Measurements from ENCODE around the gene PRG2. TPM values are rescaled to one million over a fixed set of nuclear protein-coding genes. Genes with fewer than 3 reads are reported as not detected.

The PRG2 gene, protein sequence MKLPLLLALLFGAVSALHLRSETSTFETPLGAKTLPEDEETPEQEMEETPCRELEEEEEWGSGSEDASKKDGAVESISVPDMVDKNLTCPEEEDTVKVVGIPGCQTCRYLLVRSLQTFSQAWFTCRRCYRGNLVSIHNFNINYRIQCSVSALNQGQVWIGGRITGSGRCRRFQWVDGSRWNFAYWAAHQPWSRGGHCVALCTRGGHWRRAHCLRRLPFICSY
- not detected for polyA plus RNA-seq (ENCODE audit: low read depth in 6 of 6)

- no peaks in the 10 kb centered on the region for H3K36me3 Mint-ChIP-seq
- no peak within 1 kb of the TSS for H3K4me3 Mint-ChIP-seq
- peaks cover 4 to 11% (median 4%) of the 10 kb centered on the region in 3 donors for H3K27me3 Mint-ChIP-seq
- no peaks in the 10 kb centered on the region for H3K4me1 Mint-ChIP-seq
- peak within 1 kb of the TSS in 1 of 6 donors; percentile 5 for H3K27ac Mint-ChIP-seq
- DNase-seq = no peak
- ATAC-seq (ENCODE audit: low read depth in 2 of 2) = no peak
- H3K9me3 Mint-ChIP-seq = no peaks in the 10 kb centered on the region
Measured at GRCh38 chr11:57390535-57390934, at the start of gene PRG2. Gene PRG2, minus strand, starts transcription at chr11:57390650. Its CDS starts 706 bp downstream, at chr11:57389944.

- ATAC-seq (ENCODE audit: low read depth in 2 of 2) (no peak), DNase-seq (no peak)
- H3K36me3 Mint-ChIP-seq = no peaks in the 10 kb centered on the region
- H3K9me3 Mint-ChIP-seq = no peaks in the 10 kb centered on the region
- no peak overlapping the region for H3K27ac Mint-ChIP-seq
- peaks cover under 1 to 9% (median 3%) of the 10 kb centered on the region in 3 donors for H3K27me3 Mint-ChIP-seq
- no peaks in the 10 kb centered on the region for H3K4me1 Mint-ChIP-seq
- H3K4me3 Mint-ChIP-seq = no peak overlapping the region
Measured at GRCh38 chr11:57439786-57440185, 49.3 kb upstream of the PRG2 start.

DNA sequence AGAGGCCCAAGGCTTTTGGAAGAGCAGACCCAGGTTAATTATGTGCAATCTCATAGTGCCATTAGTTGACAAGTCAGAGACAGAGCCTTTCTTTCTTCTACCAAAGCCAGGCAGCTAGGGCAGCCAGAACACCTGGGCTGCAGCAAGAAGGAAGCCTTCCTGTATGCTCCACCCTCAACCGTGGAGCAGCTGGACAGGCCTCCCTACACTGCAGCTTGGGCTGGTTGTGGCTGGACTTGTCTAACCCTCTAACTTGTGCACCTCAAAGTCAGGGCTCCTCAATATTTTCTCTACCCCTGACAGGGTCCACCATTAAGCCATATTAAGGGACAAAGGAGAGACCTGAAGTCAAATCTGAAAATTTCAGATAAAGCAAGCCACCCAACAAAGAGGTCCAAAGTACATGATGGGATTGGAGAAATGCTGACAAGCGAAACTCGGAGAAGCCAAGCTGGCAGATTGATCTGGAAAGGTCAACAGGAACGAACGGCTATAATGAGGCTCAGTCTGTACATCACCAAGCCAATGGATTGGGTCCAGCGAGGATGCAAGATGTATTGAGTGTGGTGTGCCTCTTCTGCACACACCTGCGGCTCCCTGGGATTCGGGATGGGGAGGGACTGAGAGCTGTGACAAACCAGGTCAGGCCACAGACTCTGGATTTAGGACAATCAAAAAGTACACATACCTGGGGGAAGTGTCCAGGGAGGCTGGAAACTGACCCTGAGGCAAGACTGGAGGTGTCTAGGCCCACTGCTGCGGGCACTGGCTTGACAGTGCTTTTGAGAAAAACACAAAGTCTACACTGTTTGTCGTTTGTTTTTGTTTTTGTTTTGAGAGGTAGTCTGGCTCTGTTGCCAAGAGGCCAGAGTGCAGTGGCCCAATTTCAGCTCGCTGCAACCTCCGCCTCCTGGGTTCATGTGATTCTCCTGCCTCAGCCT, 48.2 kb upstream of the PRG2 start:
- H3K27me3 Mint-ChIP-seq = peaks cover 0 to 6% (median 0%) of the 10 kb centered on the region in 3 donors
- no peak for ATAC-seq (ENCODE audit: low read depth in 2 of 2)
- H3K27ac Mint-ChIP-seq = no peak overlapping the region

DNA sequence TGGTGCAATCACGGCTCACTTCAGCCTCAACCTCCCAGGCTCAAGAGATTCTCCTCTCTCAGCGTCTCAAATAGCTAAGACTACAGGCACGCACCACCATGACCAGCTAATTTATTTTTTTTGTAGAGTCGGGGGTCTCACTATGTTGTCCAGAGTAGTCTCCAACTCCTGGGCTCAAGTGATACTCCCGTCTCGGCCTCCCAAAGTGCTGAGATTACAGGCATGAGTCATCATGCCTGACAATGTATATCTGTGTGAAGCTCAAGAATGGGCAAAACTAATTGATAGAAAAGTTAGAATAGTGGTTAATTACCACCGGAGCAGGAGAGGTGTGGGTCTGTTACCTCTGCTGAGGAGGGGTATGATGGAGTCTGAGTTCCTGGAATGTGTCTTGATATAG, 45.6 kb upstream of the PRG2 start:
- Mint-ChIP-seq H3K27me3 (peaks cover 0 to 5% (median 0%) of the 10 kb centered on the region in 3 donors), H3K4me1 (peaks cover 0 to 5% (median 0%) of the 10 kb centered on the region in 3 donors), H3K4me3 (no peak overlapping the region), H3K9me3 (no peaks in the 10 kb centered on the region), H3K36me3 (no peaks in the 10 kb centered on the region), H3K27ac (no peak overlapping the region)
- ATAC-seq (ENCODE audit: low read depth in 2 of 2) = no peak
- no peak for DNase-seq

More for the DNA sequence above, 48.2 kb upstream of the PRG2 start:
- no peak overlapping the region for H3K4me3 Mint-ChIP-seq
- H3K9me3 Mint-ChIP-seq = no peaks in the 10 kb centered on the region
- H3K36me3 Mint-ChIP-seq = no peaks in the 10 kb centered on the region
- H3K4me1 Mint-ChIP-seq = no peaks in the 10 kb centered on the region
- no peak for DNase-seq

DNA sequence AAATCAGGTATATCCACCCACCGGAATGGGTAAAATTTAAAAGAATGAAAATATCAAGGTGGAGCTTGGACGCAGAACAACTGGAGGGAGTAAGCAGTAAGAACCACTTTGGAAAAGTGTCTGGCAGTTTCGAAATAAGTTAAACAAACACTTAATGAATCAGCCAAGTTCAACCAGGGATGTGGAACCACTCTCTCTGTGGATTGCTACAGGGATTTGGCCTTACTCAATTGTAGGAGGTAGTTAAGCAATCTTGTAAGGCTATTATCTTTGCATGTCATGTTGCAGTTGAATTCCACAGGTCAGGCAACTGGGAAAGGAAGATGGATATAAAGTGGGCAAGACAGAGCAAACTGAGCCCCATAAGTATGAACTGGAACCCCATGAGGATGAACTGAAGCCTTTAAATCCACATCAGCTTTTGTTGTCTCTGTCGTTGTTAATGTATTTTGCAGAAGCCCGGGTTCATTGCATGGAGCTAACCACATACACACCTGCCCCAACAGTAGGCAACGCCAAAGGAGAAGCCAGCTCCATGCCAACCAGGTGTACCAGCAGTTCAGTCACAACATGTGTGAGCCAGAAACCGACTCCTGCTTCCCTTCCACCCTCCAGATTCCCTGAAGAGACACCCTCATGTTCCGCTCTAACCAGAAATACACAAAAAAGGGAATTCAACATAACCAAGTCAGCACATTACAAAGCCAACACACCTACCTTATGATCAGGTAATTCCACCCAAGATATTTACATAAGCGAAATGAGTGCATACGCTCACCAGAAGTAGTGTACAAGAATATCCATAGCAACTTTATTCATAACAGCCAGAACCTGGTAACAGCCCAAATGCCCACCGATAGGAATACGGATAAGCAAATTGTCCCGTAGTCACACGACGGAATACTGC, 44.4 kb upstream of the PRG2 start:
- H3K27me3 Mint-ChIP-seq = no peaks in the 10 kb centered on the region
- H3K27ac Mint-ChIP-seq = peak overlapping the region in 1 of 6 donors; percentile 5
- ATAC-seq (ENCODE audit: low read depth in 2 of 2) (no peak), DNase-seq (no peak)
- no peaks in the 10 kb centered on the region for H3K9me3 Mint-ChIP-seq
- peaks cover 0 to 5% (median 0%) of the 10 kb centered on the region in 3 donors for H3K4me1 Mint-ChIP-seq
- no peaks in the 10 kb centered on the region for H3K36me3 Mint-ChIP-seq
- H3K4me3 Mint-ChIP-seq = no peak overlapping the region

DNA sequence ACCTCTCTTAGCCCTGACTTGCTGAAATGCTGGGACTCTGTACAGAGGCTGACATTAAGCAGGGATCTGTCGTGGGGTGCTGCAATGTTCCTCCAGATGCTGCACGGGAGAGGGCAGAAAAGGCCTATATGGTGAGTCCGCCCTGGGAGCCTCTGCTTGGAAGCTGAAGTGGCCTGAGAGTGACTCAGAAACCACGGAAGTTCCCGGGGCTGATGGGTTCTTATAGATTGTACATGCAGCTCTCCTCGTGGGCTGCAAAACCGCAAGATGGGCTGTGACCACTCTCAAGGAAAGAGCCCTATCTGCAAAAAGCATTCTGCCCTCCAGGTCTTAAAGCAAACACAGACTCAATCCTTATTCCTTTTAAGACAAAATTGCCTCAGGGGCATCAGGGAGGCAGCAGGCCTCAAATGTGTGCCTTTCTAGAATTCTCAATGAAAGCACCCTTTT, 42.3 kb upstream of the PRG2 start:
- Mint-ChIP-seq H3K27me3 (no peaks in the 10 kb centered on the region), H3K4me1 (peaks cover under 1 to 6% (median under 1%) of the 10 kb centered on the region in 3 donors), H3K4me3 (no peak overlapping the region), H3K9me3 (no peaks in the 10 kb centered on the region), H3K36me3 (no peaks in the 10 kb centered on the region), H3K27ac (peak overlapping the region in 2 of 6 donors; percentile 44 to 76)
- no peak for DNase-seq
- no peak for ATAC-seq (ENCODE audit: low read depth in 2 of 2)

GRCh38 chr11:57432149-57432561, 41.7 kb upstream of the PRG2 start:
- DNase-seq = no peak
- H3K4me1 Mint-ChIP-seq = peaks cover 6 to 12% (median 6%) of the 10 kb centered on the region in 3 donors
- no peaks in the 10 kb centered on the region for H3K9me3 Mint-ChIP-seq
- no peak for ATAC-seq (ENCODE audit: low read depth in 2 of 2)
- no peak overlapping the region for H3K4me3 Mint-ChIP-seq
- H3K27ac Mint-ChIP-seq = peak overlapping the region in 2 of 6 donors; percentile 44 to 75
- H3K36me3 Mint-ChIP-seq = no peaks in the 10 kb centered on the region
- no peaks in the 10 kb centered on the region for H3K27me3 Mint-ChIP-seq

- Mint-ChIP-seq H3K4me3 (no peak overlapping the region), H3K36me3 (no peaks in the 10 kb centered on the region), H3K27me3 (no peaks in the 10 kb centered on the region), H3K27ac (no peak overlapping the region), H3K9me3 (no peaks in the 10 kb centered on the region), H3K4me1 (peaks cover 15 to 24% (median 15%) of the 10 kb centered on the region in 3 donors)
- ATAC-seq (ENCODE audit: low read depth in 2 of 2) (no peak), DNase-seq (no peak)
Measured at GRCh38 chr11:57430952-57431351, 40.5 kb upstream of the PRG2 start.

DNA sequence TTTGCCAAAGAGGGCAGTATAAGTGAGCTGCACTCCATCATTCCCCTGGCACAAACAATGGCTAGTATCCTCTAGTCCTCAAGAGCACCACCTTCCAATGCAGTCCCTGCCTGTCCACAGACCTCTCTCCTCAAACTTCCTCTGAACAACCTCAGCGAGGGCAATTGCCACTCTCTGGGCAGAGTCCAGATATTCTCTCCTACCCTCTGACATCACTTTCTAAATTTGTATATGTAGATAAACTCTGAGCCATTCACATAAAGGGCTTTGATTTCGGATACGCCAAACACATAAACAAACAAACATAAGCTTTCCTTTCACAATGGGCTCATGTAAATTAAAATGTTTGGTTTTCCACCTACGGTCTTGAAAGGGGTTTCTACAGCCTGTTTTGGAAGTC, 39.5 kb upstream of the PRG2 start:
- Mint-ChIP-seq H3K27me3 (no peaks in the 10 kb centered on the region), H3K4me3 (peak overlapping the region in 1 of 8 donors; percentile 59), H3K36me3 (no peaks in the 10 kb centered on the region), H3K4me1 (peaks cover 19 to 34% (median 25%) of the 10 kb centered on the region in 3 donors), H3K9me3 (no peaks in the 10 kb centered on the region), H3K27ac (no peak overlapping the region)
- DNase-seq = no peak
- ATAC-seq (ENCODE audit: low read depth in 2 of 2) = no peak

GRCh38 chr11:57428643-57429042, 38.2 kb upstream of the PRG2 start:
- no peak for DNase-seq
- Mint-ChIP-seq H3K36me3 (no peaks in the 10 kb centered on the region), H3K9me3 (no peaks in the 10 kb centered on the region), H3K27ac (no peak overlapping the region), H3K4me3 (peak overlapping the region in 1 of 8 donors; percentile 81), H3K4me1 (peaks cover 30 to 47% (median 38%) of the 10 kb centered on the region in 3 donors), H3K27me3 (no peaks in the 10 kb centered on the region)
- no peak for ATAC-seq (ENCODE audit: low read depth in 2 of 2)

GRCh38 chr11:57427727-57428082, 37.3 kb upstream of the PRG2 start:
- ATAC-seq (ENCODE audit: low read depth in 2 of 2) (no peak), DNase-seq (no peak)
- no peaks in the 10 kb centered on the region for H3K27me3 Mint-ChIP-seq
- peak overlapping the region; percentile 81 to 96 (median 90) for H3K4me3 Mint-ChIP-seq
- H3K27ac Mint-ChIP-seq = peak overlapping the region in 4 of 6 donors; percentile 69 to 88 (median 72)
- no peaks in the 10 kb centered on the region for H3K9me3 Mint-ChIP-seq
- peaks cover 30 to 49% (median 39%) of the 10 kb centered on the region in 3 donors for H3K4me1 Mint-ChIP-seq
- H3K36me3 Mint-ChIP-seq = peaks cover 0 to 1% of the 10 kb centered on the region in 2 donors

GRCh38 chr11:57426929-57427726, 36.7 kb upstream of the PRG2 start, which contains the start of gene SLC43A3:
Gene SLC43A3, minus strand, starts transcription at chr11:57427121. Its CDS starts 949 bp downstream, at chr11:57426172.
- peak within 1 kb of the TSS; percentile 69 to 92 (median 89) for H3K27ac Mint-ChIP-seq
- peaks cover 30 to 47% (median 39%) of the 10 kb centered on the region in 3 donors for H3K4me1 Mint-ChIP-seq
- peak; percentile 65 for DNase-seq
- peak; percentile 78 to 83 for ATAC-seq (ENCODE audit: low read depth in 2 of 2)
- H3K27me3 Mint-ChIP-seq = no peaks in the 10 kb centered on the region
- H3K4me3 Mint-ChIP-seq = peak within 1 kb of the TSS; percentile 81 to 96 (median 90)
- H3K36me3 Mint-ChIP-seq = peaks cover 0 to 6% of the 10 kb centered on the region in 2 donors
- H3K9me3 Mint-ChIP-seq = no peaks in the 10 kb centered on the region
